SK-N-MC (cell line): ENCODE results near the gene ZDHHC5.

Experiments used
- DNase-seq: peaks from one replicate; pipeline ENCODE4 v3.0.0-alpha.2; 2011; ENCODE audit warnings: low read depth, low spot score
- H3K27ac ChIP-seq: fragments of 200-600 bp; sonication (generic); 2 replicates; pipeline ENCODE4 v1.5.1; 2016; ENCODE audit warnings: mixed run types
- H3K36me3 ChIP-seq: fragments of 200-600 bp; sonication (generic); 2 replicates; pipeline ENCODE4 v1.6.1; 2017; ENCODE audit warnings: antibody characterized with exemption, low read length, mixed read lengths; ENCODE audit not compliant: insufficient read depth
- H3K4me3 ChIP-seq: fragments of 200-600 bp; sonication (generic); 2 replicates; pipeline ENCODE4 v1.5.1; 2016
- H3K9ac ChIP-seq: fragments of 200-600 bp; sonication (generic); 2 replicates; pipeline ENCODE4 v1.8.0; 2017; ENCODE audit warnings: mixed run types, mixed read lengths; ENCODE audit not compliant: insufficient read length
- H3K9me3 ChIP-seq: fragments of 200-600 bp; sonication (generic); 2 replicates; pipeline ENCODE4 v1.6.1; 2017; ENCODE audit warnings: low read depth, mild to moderate bottlenecking, antibody characterized with exemption, low read length, moderate library complexity, mixed read lengths
- EZH2 ChIP-seq: fragments of 200-600 bp; sonication (generic); IDR thresholded peaks from one replicate; pipeline ENCODE4 v1.6.1; 2017; ENCODE audit warnings: antibody characterized with exemption
- FOXP2 ChIP-seq: optimal IDR thresholded peaks from 2 replicates; pipeline ENCODE3; 2011; ENCODE audit warnings: mild to moderate bottlenecking, moderate library complexity; ENCODE audit not compliant: insufficient read depth; ENCODE audit errors: extremely low read length, control extremely low read depth
- POLR2AphosphoS5 ChIP-seq: IDR thresholded peaks from 2 replicates; pipeline ENCODE4 v1.6.1; 2012; ENCODE audit warnings: mild to moderate bottlenecking, low read depth, low read length, borderline replicate concordance

The ZDHHC5 gene

GRCh38 chr11:57667736-57668433 lies at the start of gene ZDHHC5:
Gene ZDHHC5, plus strand, starts transcription at chr11:57668114. Its CDS starts 4,977 bp downstream, at chr11:57673091.
- TF ChIP-seq POLR2AphosphoS5 (peak; percentile 81), EZH2 (no peak), FOXP2 (no peak)
- H3K36me3 ChIP-seq: peaks cover 18% of the 10 kb centered on the region
- DNase-seq: peak; percentile 99
- H3K4me3 ChIP-seq: peak within 1 kb of the TSS; percentile 99
- H3K9ac ChIP-seq: peak within 1 kb of the TSS; percentile 99
- no peaks in the 10 kb centered on the region for H3K9me3 ChIP-seq
- H3K27ac ChIP-seq: peak within 1 kb of the TSS; percentile 96

GRCh38 chr11:57618438-57618837 lies 49.5 kb upstream of the ZDHHC5 start:
- Histone ChIP-seq H3K4me3 (no peak overlapping the region), H3K9me3 (peaks cover 7% of the 10 kb centered on the region; the same call in 1 of the 2 replicates), H3K9ac (no peak overlapping the region), H3K27ac (no peak overlapping the region), H3K36me3 (no peaks in the 10 kb centered on the region)
- no peak for TF ChIP-seq POLR2AphosphoS5
- no peak for TF ChIP-seq EZH2
- TF ChIP-seq FOXP2: no peak
- no peak for DNase-seq

GRCh38 chr11:57619331-57619730 lies 48.6 kb upstream of the ZDHHC5 start:
- Histone ChIP-seq H3K4me3 (no peak overlapping the region), H3K27ac (no peak overlapping the region), H3K36me3 (no peaks in the 10 kb centered on the region), H3K9me3 (peaks cover 7% of the 10 kb centered on the region; the same call in 1 of the 2 replicates), H3K9ac (no peak overlapping the region)
- TF ChIP-seq POLR2AphosphoS5: no peak
- no peak for DNase-seq

- Histone ChIP-seq H3K36me3 (no peaks in the 10 kb centered on the region), H3K9ac (no peak overlapping the region), H3K27ac (no peak overlapping the region), H3K4me3 (no peak overlapping the region), H3K9me3 (peaks cover 7% of the 10 kb centered on the region; the same call in 1 of the 2 replicates)
- DNase-seq: no peak
- TF ChIP-seq POLR2AphosphoS5 (no peak), EZH2 (no peak), FOXP2 (no peak)
Measured at GRCh38 chr11:57620467-57620866, 47.4 kb upstream of the ZDHHC5 start.

- Histone ChIP-seq H3K9ac (no peak overlapping the region), H3K27ac (no peak overlapping the region), H3K9me3 (peaks cover 7% of the 10 kb centered on the region; the same call in 1 of the 2 replicates), H3K4me3 (no peak overlapping the region), H3K36me3 (no peaks in the 10 kb centered on the region)
- no peak for TF ChIP-seq FOXP2
- TF ChIP-seq EZH2: no peak
- no peak for TF ChIP-seq POLR2AphosphoS5
- no peak for DNase-seq
Measured at GRCh38 chr11:57622263-57622662, 45.7 kb upstream of the ZDHHC5 start.

- no peaks in the 10 kb centered on the region for H3K36me3 ChIP-seq
- H3K4me3 ChIP-seq: no peak overlapping the region
- H3K9ac ChIP-seq: no peak overlapping the region
- peaks cover 5% of the 10 kb centered on the region; the same call in 1 of the 2 replicates for H3K9me3 ChIP-seq
- TF ChIP-seq FOXP2 (no peak), POLR2AphosphoS5 (no peak), EZH2 (no peak)
- H3K27ac ChIP-seq: no peak overlapping the region
- no peak for DNase-seq
Measured at GRCh38 chr11:57624864-57625263, 43.0 kb upstream of the ZDHHC5 start.

GRCh38 chr11:57626895-57627294 lies 41.0 kb upstream of the ZDHHC5 start:
- no peak overlapping the region for H3K9ac ChIP-seq
- TF ChIP-seq EZH2 (no peak), FOXP2 (no peak), POLR2AphosphoS5 (no peak)
- H3K27ac ChIP-seq: no peak overlapping the region
- H3K36me3 ChIP-seq: no peaks in the 10 kb centered on the region
- H3K9me3 ChIP-seq: no peaks in the 10 kb centered on the region
- DNase-seq: no peak
- H3K4me3 ChIP-seq: no peak overlapping the region

GRCh38 chr11:57630171-57630570 lies 37.7 kb upstream of the ZDHHC5 start:
- Histone ChIP-seq H3K27ac (no peak overlapping the region), H3K9me3 (no peaks in the 10 kb centered on the region), H3K4me3 (no peak overlapping the region), H3K9ac (no peak overlapping the region), H3K36me3 (no peaks in the 10 kb centered on the region)
- TF ChIP-seq EZH2 (no peak), POLR2AphosphoS5 (no peak), FOXP2 (no peak)
- DNase-seq: no peak

- Histone ChIP-seq H3K9me3 (no peaks in the 10 kb centered on the region), H3K27ac (no peak overlapping the region), H3K4me3 (no peak overlapping the region)
Measured at GRCh38 chr11:57632116-57632515, 35.8 kb upstream of the ZDHHC5 start.

More at GRCh38 chr11:57632116-57632515, 35.8 kb upstream of the ZDHHC5 start:
- no peak overlapping the region for H3K9ac ChIP-seq
- TF ChIP-seq POLR2AphosphoS5: no peak
- no peak for TF ChIP-seq EZH2
- TF ChIP-seq FOXP2: no peak
- H3K36me3 ChIP-seq: no peaks in the 10 kb centered on the region
- DNase-seq: no peak
